Stimulated activated CD4-positive, alpha-beta T cell treated with anti-CD3 and anti-CD28 coated beads, Interleukin-15, amount 100 ng/mL, for 24 hours (primary cell): ENCODE results near the gene PPIP5K1.

Experiments used
- DNase-seq: peaks from one replicate; pipeline ENCODE4 v3.0.0-alpha.2; 2020

PPIP5K1 gene

GRCh38 chr15:43517354-43518196 is 72.4 kb downstream of the PPIP5K1 start, which contains the start of gene MAP1A:
Gene MAP1A, plus strand, starts transcription at chr15:43517608. Its CDS starts 3,866 bp downstream, at chr15:43521474.
- no peak for DNase-seq

DNA sequence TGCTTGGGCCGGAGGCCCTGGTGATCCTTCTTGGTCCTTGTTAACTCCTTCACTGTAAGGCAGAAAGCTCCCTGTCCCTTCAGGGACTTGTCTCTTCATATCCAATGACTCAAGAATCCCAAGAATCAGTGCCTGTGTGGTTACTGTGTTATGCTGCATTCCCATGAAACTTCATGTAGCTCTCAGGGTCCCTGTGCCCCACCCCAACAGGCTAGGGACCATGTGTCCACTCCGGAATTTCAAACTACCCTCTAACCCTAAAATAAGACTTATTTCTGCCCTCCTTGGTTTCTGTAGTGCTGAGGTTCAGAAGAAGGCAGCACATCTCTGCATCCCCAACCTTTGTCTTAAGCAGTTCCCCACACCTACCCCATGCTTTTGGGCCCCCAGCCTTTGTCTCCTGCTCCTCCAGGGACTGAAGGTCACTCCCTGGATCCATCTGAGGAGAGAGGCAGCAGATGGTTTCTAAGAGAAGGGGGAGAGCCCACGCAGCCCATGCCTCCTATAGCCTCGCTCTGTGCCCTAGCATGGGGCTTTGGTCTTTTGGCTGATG is 73.1 kb downstream of the PPIP5K1 start:
- no peak for DNase-seq

DNA sequence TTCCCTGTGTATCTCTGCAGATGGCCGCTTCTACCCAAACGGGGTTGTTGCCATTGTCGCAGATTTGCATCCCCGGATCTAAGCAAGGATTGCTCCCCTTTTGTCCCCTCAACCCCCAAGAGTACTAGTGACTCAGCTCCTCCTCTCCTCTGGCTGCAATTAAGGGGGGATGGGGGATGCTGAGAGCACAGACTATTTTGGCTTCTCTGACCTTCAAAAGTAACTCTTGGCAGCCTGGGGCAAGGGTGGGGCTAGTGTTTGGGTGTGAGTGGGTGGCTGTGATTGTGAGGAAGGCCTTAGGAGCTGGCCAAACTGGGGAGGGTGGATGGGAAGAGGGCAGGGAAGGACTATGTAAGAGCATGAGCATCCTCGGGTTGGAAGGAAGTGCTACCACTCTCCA is 73.8 kb downstream of the PPIP5K1 start:
- no peak for DNase-seq

DNA sequence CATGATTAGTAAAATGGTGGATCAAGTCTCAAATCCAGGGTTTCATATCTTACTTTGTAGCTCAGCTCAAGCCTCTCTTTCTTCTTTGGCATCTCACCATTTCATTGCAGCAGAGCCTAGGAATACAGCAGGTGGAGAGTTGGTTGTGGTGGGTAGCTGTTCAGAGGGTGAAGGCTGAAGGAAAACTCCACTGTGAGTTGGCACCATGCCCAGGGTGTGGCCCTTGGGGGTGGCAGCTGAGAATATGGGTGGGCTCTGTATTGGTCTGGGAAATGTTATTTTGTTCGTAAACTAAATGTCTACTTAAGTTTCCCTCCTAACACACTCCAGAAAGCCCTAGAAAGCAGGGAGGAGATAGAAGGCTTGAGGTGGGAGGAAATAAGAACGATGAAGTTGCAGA is 74.3 kb downstream of the PPIP5K1 start:
- no peak for DNase-seq

DNA sequence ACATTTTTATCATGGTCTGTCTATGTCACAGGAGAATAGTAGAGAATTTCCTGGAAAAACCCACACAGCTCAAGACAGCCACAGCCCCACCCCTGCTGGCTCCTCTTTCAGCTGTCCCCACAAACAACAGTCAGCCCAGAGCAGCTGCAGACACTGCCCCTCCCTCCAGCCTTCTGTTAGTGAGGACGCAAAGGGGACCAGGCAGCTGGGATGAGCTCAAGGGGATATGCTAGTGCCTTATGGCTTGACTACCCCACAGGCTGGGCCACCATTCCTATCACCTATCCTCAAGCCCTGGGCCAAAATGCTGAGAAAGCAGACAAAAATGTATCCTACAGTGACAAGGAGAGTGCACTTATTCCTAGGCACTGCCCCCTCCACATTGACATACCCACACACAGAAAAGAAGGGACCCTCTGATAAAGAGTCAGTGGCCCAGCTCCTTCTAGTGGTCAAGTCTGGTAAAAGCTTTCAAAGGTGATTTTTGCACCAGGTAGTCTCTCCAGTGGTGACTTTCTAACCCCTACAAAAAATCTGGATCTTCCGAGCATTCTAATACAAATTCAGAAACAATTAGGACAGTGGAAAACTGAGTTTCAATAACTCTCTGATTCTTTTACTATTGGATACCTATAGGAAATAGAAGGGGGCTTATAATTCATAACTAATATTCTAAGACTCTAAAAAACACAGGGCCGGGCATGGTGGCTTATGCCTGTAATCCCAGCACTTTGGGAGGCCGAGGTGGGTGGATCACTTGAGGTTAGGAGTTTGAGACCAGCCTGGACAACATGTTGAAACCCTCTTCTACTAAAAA is 75.6 kb downstream of the PPIP5K1 start:
- DNase-seq: no peak

GRCh38 chr15:43513550-43513949 is 76.5 kb downstream of the PPIP5K1 start:
- no peak for DNase-seq

DNA sequence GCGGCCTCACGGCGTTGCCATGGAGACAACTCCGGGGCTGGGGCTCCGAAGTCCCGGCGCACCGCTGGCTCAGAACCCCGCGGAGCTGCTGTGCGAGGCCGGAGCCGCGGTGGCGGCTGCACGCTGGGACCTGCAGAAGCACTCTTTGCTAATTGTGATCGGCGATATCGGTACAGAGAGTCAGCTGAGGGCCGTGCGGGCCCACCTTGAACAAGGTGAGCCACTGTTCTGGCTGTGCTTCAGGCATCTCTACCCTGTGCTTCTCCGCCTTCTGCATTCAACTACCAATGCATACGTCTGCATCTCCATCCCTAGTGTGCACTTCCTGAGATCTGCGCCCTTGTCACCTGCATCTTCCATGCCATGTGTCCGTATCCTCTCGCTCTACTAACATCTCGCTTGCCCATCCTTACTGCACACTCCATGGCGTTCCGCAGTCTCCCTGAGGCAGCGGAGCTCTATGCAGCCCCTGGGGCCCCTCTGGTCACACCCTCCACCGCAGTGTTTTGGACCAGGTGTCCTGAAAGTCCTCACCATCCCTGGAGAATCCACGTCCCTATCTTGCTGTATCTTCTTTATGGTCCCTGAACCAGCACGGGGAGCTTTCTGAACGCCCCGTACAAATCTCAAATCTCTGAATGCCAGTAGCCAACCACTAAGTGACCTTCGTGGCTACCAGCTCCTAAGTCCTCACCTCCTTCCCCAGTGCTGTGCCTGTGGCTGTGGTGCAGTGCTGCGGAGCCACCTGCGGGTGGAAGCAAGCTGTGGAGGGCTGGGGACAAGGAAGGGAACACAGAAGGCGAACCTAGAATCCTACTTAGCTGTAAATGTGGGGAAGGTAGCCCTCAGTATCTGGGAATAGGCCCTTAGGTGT is 78.8 kb downstream of the PPIP5K1 start:
- peak; percentile 37 for DNase-seq

GRCh38 chr15:43510200-43511011 is 79.6 kb downstream of the PPIP5K1 start:
- DNase-seq: peak; percentile 99

DNA sequence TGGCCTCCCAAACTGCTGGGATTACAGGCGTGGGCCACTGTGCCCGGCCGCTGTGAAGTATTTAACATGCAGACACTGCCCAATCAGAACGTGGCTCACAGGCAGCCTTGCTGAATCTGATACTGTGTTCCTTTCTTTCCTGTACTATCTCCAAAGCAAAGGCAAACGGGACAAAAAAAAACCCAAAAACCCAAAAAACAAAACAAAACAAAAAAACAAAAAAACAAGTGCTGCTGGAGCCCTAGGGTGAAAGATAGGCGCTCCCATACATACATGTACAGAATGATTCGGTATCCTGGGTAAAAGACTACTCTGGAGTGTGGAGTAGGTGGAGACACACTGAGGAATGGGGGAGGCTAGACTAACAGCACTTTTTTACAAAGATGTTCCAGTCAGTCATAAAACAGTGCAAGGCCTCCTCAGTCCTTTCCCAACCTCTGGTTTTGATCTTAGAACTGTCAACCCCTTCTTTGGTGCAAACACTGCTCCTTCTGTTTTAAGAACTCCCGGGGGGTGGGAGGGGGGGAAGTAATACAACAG is 80.3 kb downstream of the PPIP5K1 start:
- no peak for DNase-seq

- DNase-seq: no peak
Measured at GRCh38 chr15:43508991-43509659, 80.9 kb downstream of the PPIP5K1 start.

- no peak for DNase-seq
Measured at GRCh38 chr15:43508421-43508820, 81.6 kb downstream of the PPIP5K1 start.

GRCh38 chr15:43505738-43506137 is 84.3 kb downstream of the PPIP5K1 start:
- no peak for DNase-seq

DNA sequence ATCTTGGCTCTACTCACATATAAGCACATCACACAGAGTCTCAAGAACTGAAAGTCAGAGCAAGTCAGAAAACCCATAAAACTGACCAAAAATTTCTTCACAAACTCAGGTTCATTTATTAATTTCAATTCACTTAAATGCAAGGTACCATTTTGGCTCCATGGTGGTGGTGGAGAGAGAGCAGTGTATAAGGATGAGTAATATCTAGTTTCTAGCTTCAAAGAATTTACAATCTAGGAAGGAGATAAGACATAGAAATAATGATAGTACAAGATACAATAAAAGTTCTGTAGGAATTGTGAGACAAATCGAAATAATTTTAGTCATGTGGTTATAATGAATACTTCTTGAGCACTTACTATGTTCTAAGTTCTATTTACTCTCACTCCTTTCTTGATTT is 90.4 kb downstream of the PPIP5K1 start:
- DNase-seq: no peak

DNA sequence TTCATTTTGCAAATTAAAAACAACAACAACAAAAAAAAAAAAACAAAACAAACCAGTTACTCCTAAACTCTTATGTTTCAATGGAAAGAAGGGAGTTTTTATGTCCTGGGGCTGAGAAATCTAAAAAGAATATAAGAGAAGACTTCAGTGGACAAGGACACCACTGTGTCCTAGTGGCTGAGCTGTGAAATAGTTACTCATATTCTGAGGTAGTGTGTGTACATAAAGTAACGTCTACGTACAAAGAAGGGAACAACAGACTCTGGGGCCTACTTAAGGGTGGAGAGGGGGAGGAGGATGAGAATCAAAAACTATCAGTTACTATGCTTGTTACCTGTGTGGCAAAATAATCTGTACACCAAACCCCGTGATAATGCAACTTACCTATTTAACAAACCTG is 91.0 kb downstream of the PPIP5K1 start:
- no peak for DNase-seq

DNA sequence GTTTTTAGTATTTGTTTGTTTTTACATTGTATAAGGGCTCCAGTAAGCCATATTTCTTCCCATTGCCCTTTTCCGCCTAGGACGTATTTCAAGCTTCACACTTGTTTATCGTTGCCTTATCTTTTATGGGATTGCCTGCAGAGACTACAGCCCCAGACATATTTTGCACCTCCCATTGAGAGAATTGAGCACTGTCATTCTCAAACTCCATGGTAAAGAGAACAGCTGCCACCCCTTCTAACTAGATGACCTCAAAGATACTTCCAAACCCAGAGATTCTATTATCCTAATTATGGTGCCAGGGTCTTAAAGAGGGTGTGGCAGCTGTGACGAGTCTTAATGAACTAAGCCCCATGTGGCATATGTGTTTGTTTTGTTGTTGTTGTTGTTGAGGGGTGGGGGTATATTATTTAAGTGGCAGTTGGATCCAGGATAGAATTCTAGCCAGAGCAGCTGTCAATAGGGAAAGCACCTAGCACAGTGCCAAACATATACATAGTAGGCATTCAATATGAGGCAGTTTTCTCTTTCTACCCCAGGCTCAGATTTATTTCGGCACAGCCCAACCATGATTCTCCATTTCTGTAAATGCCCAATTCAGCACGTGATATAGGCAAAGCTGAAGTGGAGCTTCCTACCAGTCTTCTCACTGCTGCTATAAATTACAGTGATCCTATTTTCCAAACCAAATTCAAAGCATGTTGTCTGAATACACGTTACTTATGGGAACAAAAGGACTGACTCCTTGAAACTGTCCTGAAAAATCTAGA is 96.1 kb downstream of the PPIP5K1 start:
- DNase-seq: no peak

GRCh38 chr15:43492673-43493601 is 97.1 kb downstream of the PPIP5K1 start, which contains the start of gene TP53BP1:
Gene TP53BP1, minus strand, starts transcription at chr15:43493156. Its CDS starts 113 bp downstream, at chr15:43493043.
- DNase-seq: peak; percentile 98

DNA sequence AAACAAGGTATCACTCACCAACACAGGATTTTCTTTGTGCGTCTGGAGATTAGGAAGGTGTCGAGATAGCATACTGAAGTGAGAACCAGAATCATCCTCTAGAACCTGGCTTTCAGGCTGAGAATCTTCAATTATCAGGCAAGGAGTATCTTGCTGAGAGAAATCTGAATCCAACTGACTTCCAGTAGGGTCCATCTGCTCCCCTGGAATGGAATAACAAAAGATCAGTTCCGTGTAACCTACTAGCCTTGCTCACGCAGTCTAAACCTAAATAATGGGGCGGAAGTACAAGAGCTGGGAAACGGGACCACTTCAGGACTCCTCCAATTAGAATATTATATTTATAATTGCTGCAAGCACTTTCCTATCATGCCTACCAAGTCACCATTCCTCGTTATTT is 97.7 kb downstream of the PPIP5K1 start:
- no peak for DNase-seq

DNA sequence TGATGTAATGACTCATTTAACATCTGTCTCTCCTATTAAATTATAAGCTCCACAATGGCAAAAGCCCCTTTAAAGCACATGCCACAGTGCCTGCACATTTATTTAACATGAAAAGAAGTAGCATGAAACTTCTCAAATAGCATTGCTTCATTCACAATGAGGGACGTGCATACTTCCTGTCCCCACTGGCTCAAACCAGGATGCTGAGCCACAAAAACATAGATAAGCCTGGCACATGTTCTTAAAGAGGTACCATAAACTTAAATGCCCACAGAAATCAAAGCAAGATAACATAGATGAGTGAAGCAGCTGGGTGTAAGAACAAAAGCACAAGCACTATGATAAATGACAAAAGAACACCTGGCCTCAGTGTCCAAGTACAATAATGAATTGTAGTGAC is 100.8 kb downstream of the PPIP5K1 start:
- DNase-seq: no peak

- DNase-seq: no peak
Measured at GRCh38 chr15:43488790-43489189, 101.2 kb downstream of the PPIP5K1 start.
